Smooth muscle cell of the brain vasculature (primary cell): ENCODE results near the gene AFAP1L2.
A peak's percentile ranks its signal among the peaks of the same experiment; 100 is the strongest.

Source experiments
- DNase-seq: peaks from one replicate; pipeline ENCODE4 v3.0.0-alpha.2; 2012; ENCODE audit warnings: low read depth, low spot score

Gene AFAP1L2

GRCh38 chr10:114404171-114405010, at the start of gene AFAP1L2:
AFAP1L2 (minus strand) TSS chr10:114404502; CDS start chr10:114404455, 47 bp downstream.
- no peak for DNase-seq

DNA sequence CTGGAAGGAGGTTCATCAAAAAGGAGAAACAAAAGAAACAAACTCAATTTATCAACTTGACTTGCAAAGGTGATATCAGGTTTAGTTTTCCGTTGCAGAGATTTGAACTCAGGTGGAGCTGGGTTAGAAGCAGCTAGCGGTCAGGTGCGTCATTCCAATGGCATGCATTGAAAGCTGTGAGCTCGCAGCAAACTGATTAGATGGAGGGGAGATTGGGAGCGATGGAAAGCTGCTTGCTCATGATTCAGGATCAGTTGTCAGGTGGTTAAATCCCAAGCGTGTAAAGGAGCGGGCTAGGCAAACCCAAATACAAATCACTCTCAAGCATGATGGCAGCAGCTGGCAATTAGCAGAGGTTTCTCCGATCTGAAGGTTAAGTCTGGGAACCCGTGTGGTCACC, 49.3 kb upstream of the AFAP1L2 start:
- no peak for DNase-seq

DNA sequence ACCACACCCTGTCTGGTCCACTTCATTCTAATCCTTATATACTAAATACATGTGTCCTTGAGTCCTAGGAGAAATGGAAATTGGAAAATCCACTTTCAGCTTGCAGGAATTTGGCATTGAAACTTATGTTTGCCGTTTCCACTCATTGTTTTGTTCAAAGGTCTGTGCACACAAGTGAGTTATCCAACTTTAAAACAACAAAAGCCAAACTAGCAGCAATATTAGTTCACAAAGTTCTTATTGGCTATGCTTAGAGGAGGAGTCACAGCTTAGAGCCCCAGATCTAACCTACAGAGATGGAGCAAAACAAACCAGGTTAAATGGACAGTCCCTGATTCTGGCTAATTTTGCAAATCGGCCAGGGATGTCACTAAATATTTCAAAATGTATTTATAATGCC, 44.6 kb upstream of the AFAP1L2 start:
- DNase-seq: no peak

GRCh38 chr10:114445332-114445731, 41.0 kb upstream of the AFAP1L2 start:
- DNase-seq: no peak

GRCh38 chr10:114444819-114445218, 40.5 kb upstream of the AFAP1L2 start:
- no peak for DNase-seq

DNA sequence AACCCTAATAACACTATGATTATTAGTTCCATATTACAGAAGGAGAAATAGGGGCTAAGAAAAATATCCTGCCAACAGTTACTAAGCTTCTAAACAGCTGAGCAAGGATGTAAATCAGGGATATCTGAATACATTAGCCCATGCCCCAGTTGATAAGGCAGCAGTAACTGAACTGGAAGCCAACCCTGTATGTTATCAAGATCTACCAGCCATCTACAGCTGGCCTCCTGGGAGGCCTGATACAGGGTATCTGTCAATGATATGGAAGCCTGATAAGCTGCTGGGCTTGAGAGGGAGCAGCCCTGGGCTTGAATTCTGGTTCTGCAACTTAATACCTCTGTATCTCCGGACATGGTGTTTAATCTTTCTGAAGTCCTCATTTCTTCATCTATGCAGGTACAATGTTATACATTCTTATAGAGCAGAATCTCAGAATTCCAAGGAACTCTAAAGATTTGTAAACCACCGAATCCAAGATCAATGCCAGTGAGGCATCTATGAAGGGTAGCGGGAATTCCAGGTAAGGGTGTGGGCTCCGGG, 37.9 kb upstream of the AFAP1L2 start:
- DNase-seq: no peak

GRCh38 chr10:114441107-114441506, 36.8 kb upstream of the AFAP1L2 start:
- DNase-seq: no peak

DNA sequence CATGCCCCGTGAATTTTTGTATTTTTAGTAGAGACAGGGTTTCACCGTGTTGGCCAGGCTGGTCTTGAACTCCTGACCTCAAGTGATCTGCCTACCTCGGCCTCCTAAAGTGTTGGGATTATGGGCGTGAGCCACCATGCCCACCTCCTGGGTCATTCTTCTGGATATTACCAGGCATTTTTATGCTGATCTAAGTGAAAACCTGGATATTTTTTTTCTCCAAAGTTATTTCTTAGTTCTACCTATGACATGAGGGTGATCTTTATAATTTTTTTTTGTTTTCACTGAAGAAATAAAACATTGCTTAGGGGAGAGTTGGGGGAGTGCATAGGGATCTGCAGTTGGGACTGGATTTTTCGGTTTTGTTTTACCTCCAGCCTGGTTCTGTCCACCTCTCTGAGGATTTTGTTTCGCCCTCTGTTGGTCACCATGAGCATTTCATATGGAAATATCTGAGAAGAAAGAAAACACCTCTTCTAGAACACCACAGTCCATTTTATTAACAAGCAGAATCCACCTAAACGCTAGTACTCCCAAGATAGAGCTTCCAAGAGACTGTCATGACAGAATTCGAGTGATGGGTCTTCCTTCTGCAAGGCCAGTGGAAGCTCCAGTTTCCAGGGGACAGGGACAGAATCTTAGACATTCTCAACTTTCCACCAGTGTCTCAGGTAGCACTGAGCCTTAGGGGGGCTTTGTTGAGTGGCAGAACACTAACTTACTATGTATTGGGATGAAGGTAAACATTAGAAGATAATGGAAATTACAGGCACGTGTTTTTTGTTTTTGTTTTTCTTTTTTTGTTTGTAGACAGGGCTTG, 33.4 kb upstream of the AFAP1L2 start:
- DNase-seq: no peak

- no peak for DNase-seq
Measured at GRCh38 chr10:114436941-114437340, 32.6 kb upstream of the AFAP1L2 start.

- DNase-seq: no peak
Measured at GRCh38 chr10:114432566-114433093, 28.3 kb upstream of the AFAP1L2 start.

GRCh38 chr10:114431414-114432135, 27.3 kb upstream of the AFAP1L2 start:
- DNase-seq: no peak

- DNase-seq: no peak
Measured at GRCh38 chr10:114430688-114431413, 26.5 kb upstream of the AFAP1L2 start.

DNA sequence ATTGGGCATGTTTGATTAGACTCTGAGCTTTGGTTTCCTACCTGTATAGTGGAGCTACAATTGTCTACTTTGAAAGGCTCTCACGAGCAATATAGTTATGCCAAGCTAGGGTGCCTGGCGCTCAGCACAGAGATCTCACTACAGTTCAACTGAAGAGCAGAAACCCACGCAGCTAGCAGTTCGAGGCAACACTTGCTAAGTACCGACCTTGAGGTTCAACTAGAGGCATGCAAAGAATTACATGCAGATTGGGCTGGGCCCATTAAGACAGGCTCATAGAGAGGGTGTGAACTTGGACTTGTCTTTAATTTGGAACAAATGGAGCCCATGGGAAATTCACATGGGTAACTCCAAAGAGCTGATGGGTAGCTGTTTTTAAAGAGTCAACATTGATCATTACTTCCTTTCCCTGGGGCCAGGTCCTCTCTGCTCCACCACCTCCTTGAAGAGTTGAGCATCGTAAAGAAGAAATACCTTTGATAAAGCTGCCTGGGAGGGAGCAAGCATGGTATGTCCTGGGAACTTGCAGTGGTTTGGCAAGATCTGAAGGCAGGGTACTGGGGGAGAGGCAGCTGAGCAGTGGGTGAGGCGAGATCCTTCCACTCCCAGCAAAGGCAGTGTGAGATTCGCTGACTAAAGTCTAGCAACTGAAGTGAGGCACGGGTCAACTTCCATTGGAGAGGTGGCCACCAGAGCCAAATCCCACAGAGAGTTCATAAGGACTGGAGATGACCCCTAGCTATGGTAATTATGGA, 25.5 kb upstream of the AFAP1L2 start:
- DNase-seq: no peak

GRCh38 chr10:114427124-114427852, 23.0 kb upstream of the AFAP1L2 start:
- DNase-seq: peak; percentile 56

- DNase-seq: no peak
Measured at GRCh38 chr10:114426476-114426875, 22.2 kb upstream of the AFAP1L2 start.

DNA sequence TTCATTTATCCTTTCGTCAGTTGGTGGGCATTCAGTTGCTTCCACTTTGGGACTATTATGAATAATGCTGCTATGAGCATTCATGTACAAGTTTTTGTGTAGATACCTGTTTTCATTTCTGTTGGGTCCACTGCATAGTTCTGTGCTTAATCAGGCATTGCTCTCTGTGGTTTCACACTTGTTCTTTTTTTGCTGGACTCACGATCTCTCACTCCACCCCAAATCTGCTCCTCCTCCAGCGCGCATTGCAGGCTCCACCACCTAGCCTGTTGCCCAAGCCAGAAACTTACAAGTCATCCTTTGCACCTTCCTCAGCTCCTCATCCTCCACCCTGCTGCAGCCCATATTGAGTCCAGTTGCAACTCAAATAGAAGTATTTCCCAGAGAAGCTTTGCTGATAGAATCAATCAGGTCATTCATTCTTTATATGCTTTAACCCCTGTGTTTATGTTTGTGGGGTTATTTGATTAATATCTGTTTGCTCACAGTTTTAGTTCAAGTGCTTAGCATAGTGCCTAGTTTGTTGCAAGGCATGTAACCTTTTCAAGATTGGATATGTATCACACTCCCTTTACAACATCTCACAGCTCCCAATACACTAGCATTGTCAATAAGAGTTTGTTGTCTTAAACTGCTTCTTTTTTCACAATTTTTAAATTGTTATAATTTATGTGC, 16.6 kb upstream of the AFAP1L2 start:
- no peak for DNase-seq

- no peak for DNase-seq
Measured at GRCh38 chr10:114418109-114418508, 13.8 kb upstream of the AFAP1L2 start.

DNA sequence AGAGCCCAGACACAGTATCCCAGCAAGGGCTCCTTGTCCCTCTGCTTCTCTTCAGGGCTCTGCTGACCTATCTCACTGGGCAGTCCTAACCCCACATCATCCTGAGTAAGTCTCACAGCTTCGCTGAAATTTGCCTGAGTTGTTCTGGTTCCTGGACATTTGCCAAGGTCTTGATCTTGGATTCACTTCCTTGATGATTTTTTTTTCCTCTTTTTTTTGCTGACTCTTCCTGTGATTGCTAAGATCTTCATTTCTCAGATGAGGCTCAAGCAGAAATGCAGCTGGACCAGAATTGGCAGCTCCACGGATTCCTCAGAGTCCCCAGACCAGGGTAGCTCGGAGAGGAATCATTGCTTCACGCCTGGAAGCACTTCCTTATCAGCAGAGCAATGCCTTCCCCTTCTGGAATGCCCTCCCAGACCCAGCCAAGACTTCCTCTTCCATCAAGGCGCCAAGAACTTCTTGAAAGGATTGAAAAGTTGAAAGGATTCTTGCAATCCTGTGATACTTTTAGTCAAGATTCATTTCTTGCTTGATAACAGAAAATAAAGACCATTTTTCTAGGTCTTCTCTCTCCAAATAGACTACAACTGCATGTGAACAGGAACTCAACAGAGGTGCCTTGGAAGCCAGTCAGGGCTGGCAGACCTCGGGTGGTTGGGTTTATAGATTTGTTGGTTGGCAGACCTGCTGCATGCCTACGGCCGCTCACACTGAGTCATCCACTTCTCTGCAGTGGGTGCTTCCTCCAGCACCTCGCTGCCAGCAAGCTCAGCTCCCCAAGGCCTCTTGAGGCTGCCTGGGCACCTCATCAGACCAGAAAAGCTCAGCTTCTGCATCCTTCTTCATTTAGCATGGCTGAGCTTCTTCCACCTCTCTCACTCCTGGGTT, 8.8 kb upstream of the AFAP1L2 start:
- peak; percentile 79 for DNase-seq
